Measurements from ENCODE around the gene COLGALT1. TPM values are rescaled to one million over a fixed set of nuclear protein-coding genes. Genes with fewer than 3 reads are reported as not detected.

The COLGALT1 gene
- total and polyA plus RNA-seq, 9 of the 15 experiments (the other 6 are each of a cell fraction or from before 2014, with no cell fraction given), result 4.9 to 119 (median 82.6) TPM

- TF ChIP-seq TGIF2 (CRISPR knock-in tag; IDR thresholded peaks at IDR 0.05) (no peak), MEF2A (IDR thresholded peaks at IDR 0.05; ENCODE audit: control insufficient read depth, low read depth, low read length) (no peak), ETV6 (IDR thresholded peaks at IDR 0.05; ENCODE audit: borderline replicate concordance in 1 of 2, low read depth in 2 of 2, low read length in 1 of 2) (no peak), ETV6 (CRISPR knock-in tag; IDR thresholded peaks at IDR 0.05; ENCODE audit: borderline replicate concordance) (no peak), ZNF133 (CRISPR knock-in tag; IDR thresholded peaks at IDR 0.05) (no peak), CHD4 (IDR thresholded peaks at IDR 0.05; ENCODE audit: insufficient read depth, insufficient replicate concordance, low read depth, low read length, poor library complexity, severe bottlenecking) (peak; percentile 99), E2F8 (IDR thresholded peaks at IDR 0.05; ENCODE audit: low read depth, partially characterized antibody) (no peak), ZNF507 (tag; conservative IDR thresholded peaks at IDR 0.05) (no peak), ADNP (tag; IDR thresholded peaks at IDR 0.05) (peak; percentile 97), CTBP1 (IDR thresholded peaks at IDR 0.05; ENCODE audit: borderline replicate concordance) (no peak), CHD2 (IDR thresholded peaks at IDR 0.05; ENCODE audit: low read depth, low read length) (no peak), MNT (conservative IDR thresholded peaks at IDR 0.05) (no peak), GTF2E2 (tag; IDR thresholded peaks at IDR 0.05) (no peak), ZNF239 (CRISPR knock-in tag; IDR thresholded peaks at IDR 0.05) (no peak), ATF7 (IDR thresholded peaks at IDR 0.05) (no peak), CLOCK (CRISPR knock-in tag; IDR thresholded peaks at IDR 0.05; ENCODE audit: borderline replicate concordance) (no peak), SRSF9 (IDR thresholded peaks at IDR 0.05; ENCODE audit: borderline replicate concordance, low read depth, low read length) (no peak), ZNF778 (CRISPR knock-in tag; IDR thresholded peaks at IDR 0.05) (no peak), ZNF121 (CRISPR knock-in tag; conservative IDR thresholded peaks at IDR 0.05) (peak; percentile 59), NELFE (IDR thresholded peaks at IDR 0.05; ENCODE audit: insufficient read depth, insufficient read length) (no peak), DLX4 (CRISPR knock-in tag; IDR thresholded peaks at IDR 0.05) (no peak), TAF15 (IDR thresholded peaks at IDR 0.05; ENCODE audit: low read depth, low read length) (no peak), STAT5A (IDR thresholded peaks at IDR 0.05; ENCODE audit: borderline replicate concordance, low read length) (no peak)
Observed at GRCh38 chr19:17605117-17605516, 49.7 kb downstream of the COLGALT1 start (continued).

Data from K562 (cell line).